GM12801 (cell line): ENCODE data around the gene EYA4.

Experiments
- TF ChIP-seq, protein P1 (sequence below): IDR thresholded peaks from one replicate; pipeline ENCODE4 v1.5.1; 2011; ENCODE audit warnings: control low read depth; ENCODE audit not compliant: insufficient read length; ENCODE audit errors: extremely low read depth

EYA4 gene

DNA sequence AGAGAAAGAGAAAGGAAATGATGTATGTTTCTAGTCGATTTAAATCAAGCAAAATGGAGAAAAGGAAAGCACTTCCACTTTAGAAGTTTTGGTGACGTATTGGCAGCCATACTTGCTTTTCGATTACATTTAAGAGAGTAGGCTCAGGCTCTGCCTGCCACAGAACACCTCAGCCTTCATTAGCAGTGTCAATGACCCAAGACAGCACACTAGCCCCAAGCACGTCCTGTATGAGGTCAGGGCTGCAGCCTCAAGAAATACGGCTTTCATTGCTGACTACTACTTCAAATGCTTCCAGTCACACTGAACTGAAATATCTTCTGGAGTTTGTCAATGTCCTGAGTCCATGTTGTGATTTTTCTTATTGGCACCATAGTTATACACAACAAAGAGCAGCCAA, 285.3 kb downstream of the EYA4 start:
- TF ChIP-seq, protein P1, sequence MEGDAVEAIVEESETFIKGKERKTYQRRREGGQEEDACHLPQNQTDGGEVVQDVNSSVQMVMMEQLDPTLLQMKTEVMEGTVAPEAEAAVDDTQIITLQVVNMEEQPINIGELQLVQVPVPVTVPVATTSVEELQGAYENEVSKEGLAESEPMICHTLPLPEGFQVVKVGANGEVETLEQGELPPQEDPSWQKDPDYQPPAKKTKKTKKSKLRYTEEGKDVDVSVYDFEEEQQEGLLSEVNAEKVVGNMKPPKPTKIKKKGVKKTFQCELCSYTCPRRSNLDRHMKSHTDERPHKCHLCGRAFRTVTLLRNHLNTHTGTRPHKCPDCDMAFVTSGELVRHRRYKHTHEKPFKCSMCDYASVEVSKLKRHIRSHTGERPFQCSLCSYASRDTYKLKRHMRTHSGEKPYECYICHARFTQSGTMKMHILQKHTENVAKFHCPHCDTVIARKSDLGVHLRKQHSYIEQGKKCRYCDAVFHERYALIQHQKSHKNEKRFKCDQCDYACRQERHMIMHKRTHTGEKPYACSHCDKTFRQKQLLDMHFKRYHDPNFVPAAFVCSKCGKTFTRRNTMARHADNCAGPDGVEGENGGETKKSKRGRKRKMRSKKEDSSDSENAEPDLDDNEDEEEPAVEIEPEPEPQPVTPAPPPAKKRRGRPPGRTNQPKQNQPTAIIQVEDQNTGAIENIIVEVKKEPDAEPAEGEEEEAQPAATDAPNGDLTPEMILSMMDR: no peak

DNA sequence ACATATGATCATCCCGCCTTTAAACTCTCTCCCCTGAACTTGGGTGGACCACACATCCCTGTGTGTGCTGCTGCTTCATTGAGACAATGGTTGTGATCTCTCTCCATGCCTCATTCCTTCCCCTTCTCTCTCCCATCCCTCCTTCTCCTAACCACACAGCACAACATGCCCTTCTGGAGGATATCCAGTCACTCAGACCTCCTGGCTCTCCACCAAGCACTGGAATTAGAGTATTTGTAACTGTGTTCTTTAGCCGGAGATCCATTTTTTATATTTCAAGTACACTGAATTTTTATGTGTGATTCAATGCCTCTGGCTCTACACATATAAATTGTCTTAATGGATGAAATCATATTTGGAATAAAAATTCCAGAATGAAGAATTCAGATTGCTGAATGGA, 287.4 kb downstream of the EYA4 start:
- TF ChIP-seq, protein P1: no peak

DNA sequence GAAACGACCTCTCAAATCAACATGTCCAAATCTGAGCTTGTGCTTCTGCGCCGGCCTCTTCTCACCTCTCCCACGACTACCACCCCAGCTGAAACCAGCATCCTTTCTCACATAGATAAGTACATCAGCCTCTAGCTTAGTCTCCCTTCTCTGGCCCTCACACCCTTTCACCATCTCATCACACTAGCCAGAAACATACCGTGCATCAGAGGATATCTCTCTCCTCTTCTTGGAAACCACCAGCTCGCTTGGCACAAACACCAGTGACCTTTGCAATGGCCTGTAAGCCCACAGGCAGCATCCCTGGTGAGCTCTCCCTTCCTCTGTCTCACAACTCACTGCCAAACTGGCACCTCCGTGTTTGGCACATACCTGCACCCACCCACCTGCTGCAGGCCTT, 291.8 kb downstream of the EYA4 start:
- TF ChIP-seq, protein P1: no peak

DNA sequence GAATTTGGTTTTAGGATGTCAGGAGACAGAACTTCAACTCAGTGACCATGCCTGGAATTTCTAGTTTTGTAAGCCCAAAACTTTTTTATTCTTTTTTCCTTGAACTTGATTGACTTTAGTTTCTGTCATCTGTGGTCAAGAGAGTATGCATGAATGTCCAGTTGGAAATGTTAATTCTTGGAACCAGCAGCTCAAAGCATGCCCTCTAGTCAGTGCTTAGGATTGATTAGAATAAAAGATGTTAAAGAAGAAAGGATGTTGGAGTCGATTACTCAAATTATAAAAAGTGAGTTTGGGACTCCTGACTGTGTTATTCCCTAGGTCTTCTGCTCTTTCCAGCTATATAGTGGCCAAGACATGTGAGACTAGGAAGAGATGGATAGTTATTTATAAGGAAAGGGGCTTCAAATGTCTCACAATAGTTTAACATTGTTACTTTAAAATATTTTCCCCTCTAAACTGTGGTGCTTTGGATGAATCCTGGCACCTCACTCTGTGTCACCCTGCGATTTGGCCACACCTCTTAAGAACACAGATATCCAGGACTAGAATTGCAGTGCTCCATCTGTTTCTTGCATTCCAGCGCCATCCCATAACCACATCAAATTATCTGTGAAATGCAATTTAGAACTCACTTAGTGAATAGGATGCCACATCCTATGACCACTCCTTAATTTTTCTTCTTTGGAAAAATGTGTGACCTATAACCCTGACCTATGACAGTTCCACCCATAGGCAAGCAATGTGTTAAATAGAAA, 298.5 kb downstream of the EYA4 start:
- TF ChIP-seq, protein P1: no peak

DNA sequence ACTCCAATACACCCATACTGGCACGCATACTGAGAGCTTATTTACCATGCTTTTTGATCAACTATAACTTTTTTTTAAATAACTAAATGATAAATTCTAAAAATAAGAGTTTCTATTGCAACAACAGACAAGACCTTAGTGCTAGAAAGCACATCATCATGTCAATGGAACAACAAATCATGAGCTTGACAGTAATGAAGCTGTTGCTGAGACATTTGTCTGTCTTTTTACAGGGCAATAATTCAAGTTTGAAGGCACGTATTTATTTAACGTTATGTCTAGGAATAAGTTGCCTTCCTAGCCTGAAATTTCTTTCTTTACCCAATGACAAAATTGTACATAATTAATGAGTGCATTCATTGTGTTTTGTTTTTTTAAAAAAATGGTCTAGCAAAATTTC, 299.2 kb downstream of the EYA4 start:
- TF ChIP-seq, protein P1: no peak

DNA sequence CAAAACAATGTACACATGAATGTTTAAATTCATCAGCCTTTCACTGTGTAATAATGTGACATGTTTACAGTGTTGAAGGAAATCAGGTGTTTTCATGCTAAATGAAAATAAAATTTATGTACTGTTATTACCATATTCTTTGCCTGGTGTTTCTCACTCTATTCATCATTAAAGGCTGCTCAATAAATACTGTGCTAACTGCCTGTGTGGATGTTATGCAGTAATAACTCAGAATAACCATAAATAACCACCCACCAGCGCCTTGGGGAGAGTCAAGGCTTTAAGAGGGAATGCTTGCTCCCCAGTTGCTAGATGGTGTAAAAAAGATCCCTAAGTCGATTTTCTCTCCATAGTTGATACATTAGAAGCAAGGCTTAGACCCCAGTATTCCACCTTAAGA, 299.9 kb downstream of the EYA4 start:
- TF ChIP-seq, protein P1: no peak

DNA sequence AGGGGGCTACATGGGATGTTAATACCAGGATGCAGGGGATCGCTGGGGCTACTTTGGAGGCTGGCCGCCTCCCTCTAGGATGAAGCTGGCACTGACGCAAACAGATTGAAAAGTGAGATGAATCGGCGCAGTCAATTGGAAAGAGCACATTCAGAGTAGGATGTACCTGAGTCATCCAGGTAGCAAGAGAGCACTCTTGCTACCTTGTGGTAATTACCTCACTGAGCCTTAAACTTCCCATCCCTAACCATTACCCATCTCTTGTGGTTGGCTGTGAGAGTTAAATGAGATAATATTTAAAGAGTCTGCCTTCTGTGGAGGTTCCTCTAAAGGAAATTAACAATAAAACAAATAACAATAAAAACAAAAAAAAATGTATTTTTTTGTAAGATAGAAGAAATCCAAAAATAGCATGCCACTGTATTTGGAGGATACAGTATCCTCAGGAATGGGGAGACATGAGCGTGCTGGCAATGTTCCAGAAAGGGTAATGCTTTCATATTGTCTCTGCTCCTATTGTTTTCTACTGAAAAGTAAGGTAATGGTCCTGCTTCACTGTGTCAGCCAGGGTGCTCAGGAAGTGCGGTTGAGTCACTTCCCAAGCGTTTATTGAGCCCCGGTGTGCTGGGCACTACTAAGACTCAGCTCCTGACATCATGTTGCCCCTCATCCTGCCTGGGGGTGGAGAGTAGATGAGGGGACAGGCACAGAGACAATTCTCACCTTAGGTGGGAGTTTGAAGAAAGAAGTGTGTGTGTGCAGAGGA, 301.1 kb downstream of the EYA4 start:
- TF ChIP-seq, protein P1: no peak
